Ishikawa (cell line): ENCODE results near the gene CEMIP.

Experiments used
- CEBPB ChIP-seq: IDR thresholded peaks from 2 replicates; pipeline ENCODE4 v1.6.1; 2012
- CREB1 ChIP-seq: IDR thresholded peaks from 2 replicates; pipeline ENCODE4 v1.6.1; 2012; ENCODE audit warnings: low read depth
- EGR1 ChIP-seq: IDR thresholded peaks from 2 replicates; pipeline ENCODE4 v1.6.1; 2012
- EP300 ChIP-seq: IDR thresholded peaks from 2 replicates; pipeline ENCODE4 v1.6.1; 2012; ENCODE audit warnings: borderline replicate concordance
- FOXM1 ChIP-seq: IDR thresholded peaks from 2 replicates; pipeline ENCODE4 v1.6.1; 2012; ENCODE audit warnings: low read depth, borderline replicate concordance
- NFIC ChIP-seq: IDR thresholded peaks from 2 replicates; pipeline ENCODE4 v1.6.1; 2012
- RAD21 ChIP-seq: IDR thresholded peaks from 2 replicates; pipeline ENCODE4 v1.6.1; 2012; ENCODE audit warnings: low read depth
- TAF1 ChIP-seq: IDR thresholded peaks from 2 replicates; pipeline ENCODE4 v1.6.1; 2012; ENCODE audit warnings: low read depth, mild to moderate bottlenecking
- TCF12 ChIP-seq: IDR thresholded peaks from 2 replicates; pipeline ENCODE4 v1.6.1; 2012; ENCODE audit warnings: low read depth
- TEAD4 ChIP-seq: IDR thresholded peaks from 2 replicates; pipeline ENCODE4 v1.6.1; 2012
- YY1 ChIP-seq: IDR thresholded peaks from 2 replicates; pipeline ENCODE4 v1.6.1; 2012; ENCODE audit warnings: low read depth
- ZBTB7A ChIP-seq: IDR thresholded peaks from 2 replicates; pipeline ENCODE4 v1.6.1; 2012; ENCODE audit warnings: low read depth
- TF ChIP-seq, protein P1 (sequence below): IDR thresholded peaks from 2 replicates; pipeline ENCODE4 v1.6.1; 2012; ENCODE audit warnings: low read depth, mild to moderate bottlenecking
- TF ChIP-seq, protein P2 (sequence below): IDR thresholded peaks from 2 replicates; pipeline ENCODE4 v1.6.1; 2012
- TF ChIP-seq, protein P3 (sequence below): IDR thresholded peaks from 2 replicates; pipeline ENCODE4 v1.6.1; 2012

The CEMIP gene

DNA sequence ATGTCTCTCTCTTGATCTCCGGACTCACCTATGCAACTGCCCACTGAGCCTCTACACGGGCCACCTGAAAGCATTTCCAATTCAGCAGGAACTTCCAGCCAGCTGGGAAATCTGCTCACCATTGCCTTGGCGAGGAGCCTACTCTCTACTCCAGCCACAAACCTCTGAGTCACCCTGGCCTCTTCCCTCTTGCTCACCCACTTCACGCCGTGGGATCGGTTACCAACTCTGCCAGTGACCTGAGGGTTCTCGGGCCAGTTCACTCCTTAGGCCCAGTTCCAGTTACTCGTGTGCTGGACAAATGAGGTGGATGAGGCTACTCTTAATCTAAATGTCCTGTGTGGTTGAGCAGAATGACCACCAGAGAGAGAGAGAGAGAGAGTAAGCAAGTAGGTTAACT is 70.1 kb downstream of the CEMIP start:
- TF ChIP-seq, protein P1, sequence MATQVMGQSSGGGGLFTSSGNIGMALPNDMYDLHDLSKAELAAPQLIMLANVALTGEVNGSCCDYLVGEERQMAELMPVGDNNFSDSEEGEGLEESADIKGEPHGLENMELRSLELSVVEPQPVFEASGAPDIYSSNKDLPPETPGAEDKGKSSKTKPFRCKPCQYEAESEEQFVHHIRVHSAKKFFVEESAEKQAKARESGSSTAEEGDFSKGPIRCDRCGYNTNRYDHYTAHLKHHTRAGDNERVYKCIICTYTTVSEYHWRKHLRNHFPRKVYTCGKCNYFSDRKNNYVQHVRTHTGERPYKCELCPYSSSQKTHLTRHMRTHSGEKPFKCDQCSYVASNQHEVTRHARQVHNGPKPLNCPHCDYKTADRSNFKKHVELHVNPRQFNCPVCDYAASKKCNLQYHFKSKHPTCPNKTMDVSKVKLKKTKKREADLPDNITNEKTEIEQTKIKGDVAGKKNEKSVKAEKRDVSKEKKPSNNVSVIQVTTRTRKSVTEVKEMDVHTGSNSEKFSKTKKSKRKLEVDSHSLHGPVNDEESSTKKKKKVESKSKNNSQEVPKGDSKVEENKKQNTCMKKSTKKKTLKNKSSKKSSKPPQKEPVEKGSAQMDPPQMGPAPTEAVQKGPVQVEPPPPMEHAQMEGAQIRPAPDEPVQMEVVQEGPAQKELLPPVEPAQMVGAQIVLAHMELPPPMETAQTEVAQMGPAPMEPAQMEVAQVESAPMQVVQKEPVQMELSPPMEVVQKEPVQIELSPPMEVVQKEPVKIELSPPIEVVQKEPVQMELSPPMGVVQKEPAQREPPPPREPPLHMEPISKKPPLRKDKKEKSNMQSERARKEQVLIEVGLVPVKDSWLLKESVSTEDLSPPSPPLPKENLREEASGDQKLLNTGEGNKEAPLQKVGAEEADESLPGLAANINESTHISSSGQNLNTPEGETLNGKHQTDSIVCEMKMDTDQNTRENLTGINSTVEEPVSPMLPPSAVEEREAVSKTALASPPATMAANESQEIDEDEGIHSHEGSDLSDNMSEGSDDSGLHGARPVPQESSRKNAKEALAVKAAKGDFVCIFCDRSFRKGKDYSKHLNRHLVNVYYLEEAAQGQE, result no peak
- peak; percentile 47; the same call in 1 of the 2 replicates for TF ChIP-seq NFIC

DNA sequence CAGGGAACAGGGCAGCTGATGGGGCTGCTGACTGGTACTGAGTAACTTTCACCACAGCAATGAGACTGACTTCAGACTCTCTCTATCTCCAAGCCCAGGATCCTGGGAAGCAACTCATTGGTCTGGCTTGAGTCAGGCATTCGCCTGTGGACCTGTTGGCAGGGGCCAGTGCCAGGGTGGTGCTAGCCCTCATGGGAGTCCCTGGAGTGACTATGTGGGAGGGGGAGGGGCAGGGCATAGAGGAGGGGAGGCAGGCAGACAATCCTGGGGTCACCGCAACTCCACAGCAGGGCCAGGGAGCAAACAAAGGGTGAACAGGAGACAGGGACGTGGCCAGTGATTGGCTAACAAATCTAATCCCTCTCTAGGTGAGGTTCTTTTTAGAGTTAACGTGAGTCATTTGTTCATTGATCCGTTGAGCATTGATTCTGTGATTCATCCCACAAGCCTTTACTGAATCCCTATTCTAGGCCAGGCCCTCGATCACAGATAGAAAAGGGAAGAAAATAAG is 71.8 kb downstream of the CEMIP start:
- TF ChIP-seq NFIC (no peak), CREB1 (no peak), TAF1 (no peak), CEBPB (no peak), ZBTB7A (no peak)
- TF ChIP-seq, protein P2, sequence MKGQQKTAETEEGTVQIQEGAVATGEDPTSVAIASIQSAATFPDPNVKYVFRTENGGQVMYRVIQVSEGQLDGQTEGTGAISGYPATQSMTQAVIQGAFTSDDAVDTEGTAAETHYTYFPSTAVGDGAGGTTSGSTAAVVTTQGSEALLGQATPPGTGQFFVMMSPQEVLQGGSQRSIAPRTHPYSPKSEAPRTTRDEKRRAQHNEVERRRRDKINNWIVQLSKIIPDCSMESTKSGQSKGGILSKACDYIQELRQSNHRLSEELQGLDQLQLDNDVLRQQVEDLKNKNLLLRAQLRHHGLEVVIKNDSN, result no peak

DNA sequence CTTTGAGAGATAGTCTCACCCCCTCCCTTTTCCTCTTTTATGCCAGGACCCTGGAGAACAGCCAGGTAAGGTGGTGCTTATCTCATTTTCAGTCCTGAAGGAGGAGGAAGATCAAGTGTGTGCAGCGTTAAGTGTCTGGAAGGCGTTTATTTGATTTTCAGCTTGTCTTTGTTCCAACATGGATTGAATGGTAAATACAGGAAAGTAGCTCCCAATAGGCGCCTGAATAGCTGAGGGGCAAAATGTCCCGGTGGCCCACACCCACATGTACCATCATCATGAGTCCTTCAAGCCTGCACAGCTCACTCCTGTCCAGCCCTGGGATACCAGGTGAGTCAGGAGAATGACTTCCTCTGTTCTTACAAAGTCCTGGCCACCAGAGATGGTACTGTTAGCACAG is 73.5 kb downstream of the CEMIP start:
- TF ChIP-seq, protein P3, sequence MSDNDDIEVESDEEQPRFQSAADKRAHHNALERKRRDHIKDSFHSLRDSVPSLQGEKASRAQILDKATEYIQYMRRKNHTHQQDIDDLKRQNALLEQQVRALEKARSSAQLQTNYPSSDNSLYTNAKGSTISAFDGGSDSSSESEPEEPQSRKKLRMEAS, result no peak
- TF ChIP-seq, protein P1, result no peak
- no peak for TF ChIP-seq CREB1
- no peak for TF ChIP-seq EGR1
- TF ChIP-seq, protein P2, result no peak
- no peak for TF ChIP-seq CEBPB
- no peak for TF ChIP-seq TCF12
- no peak for TF ChIP-seq EP300
- no peak for TF ChIP-seq NFIC
- no peak for TF ChIP-seq YY1
- no peak for TF ChIP-seq FOXM1

DNA sequence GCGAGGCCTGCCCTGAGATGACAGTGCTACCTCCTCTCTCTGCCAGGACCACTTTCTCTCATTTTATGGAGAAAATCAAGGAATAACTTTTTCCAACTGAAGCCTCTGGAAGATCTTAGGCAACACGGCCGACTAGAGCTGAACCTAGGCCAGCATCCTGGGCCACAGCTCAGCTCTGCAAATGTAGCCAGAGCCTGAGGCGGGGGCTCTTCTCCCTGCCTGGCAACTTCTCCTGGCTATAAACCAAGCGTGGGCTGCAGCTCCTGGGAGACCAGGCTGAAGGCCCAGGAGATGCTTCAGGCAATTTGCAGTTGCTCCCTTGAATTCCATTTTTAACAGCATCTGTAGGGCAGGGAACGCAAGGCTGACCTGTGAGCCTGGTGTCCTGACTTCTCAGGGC is 74.9 kb downstream of the CEMIP start:
- no peak for TF ChIP-seq EGR1
- TF ChIP-seq CREB1, result no peak
- TF ChIP-seq, protein P3, result no peak
- no peak for TF ChIP-seq EP300
- no peak for TF ChIP-seq RAD21
- TF ChIP-seq, protein P1, result no peak
- TF ChIP-seq CEBPB, result no peak
- TF ChIP-seq NFIC, result no peak
- no peak for TF ChIP-seq TEAD4
- TF ChIP-seq FOXM1, result no peak
- TF ChIP-seq ZBTB7A, result no peak
- TF ChIP-seq TCF12, result no peak
- TF ChIP-seq YY1, result no peak
- TF ChIP-seq, protein P2, result no peak
- no peak for TF ChIP-seq TAF1

DNA sequence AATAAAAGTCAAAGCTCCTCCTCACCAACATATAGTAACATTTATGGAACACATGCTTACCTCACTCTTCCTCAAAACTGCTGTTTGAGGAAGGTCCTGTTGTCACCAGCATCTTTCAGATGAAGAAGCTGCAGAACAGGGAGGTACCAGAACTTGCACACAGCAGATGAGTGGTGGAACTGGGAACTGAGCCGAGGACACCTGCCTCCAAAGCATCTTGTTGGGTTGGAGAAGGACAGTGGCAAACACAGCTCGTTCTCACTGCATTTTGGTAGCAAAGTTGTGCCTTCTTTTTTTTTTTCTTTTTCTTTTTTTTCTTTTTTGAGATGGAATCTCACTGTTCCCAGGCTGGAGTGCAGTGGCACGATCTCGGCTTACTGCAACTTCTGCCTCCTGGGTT is 76.0 kb downstream of the CEMIP start:
- TF ChIP-seq EP300 (no peak), EGR1 (no peak), YY1 (no peak), FOXM1 (no peak), TCF12 (no peak), RAD21 (no peak), CREB1 (no peak), TEAD4 (no peak), TAF1 (no peak), ZBTB7A (no peak), CEBPB (no peak), NFIC (no peak)
- TF ChIP-seq, protein P2, result no peak
- TF ChIP-seq, protein P3, result no peak
- TF ChIP-seq, protein P1, result no peak
